ENCODE data around the gene SLC37A1. TPM values are rescaled to one million over a fixed set of nuclear protein-coding genes. Genes with fewer than 3 reads are reported as not detected.

The SLC37A1 gene
- total RNA-seq, 3 donors from 2014 or later (not counting 1 experiment from before 2014, with no cell fraction given): 24.8 to 25.8 (median 25.3) TPM

- ATAC-seq: no peak
- Histone ChIP-seq H3K4me3 (ENCODE audit: low read length) (no peak overlapping the region), H3K4me1 (ENCODE audit: control insufficient read depth, insufficient read depth, low read length) (no peaks in the 10 kb centered on the region), H3K36me3 (ENCODE audit: control insufficient read depth, insufficient read depth, low read length) (no peaks in the 10 kb centered on the region), H3K27ac (ENCODE audit: low read length) (no peak overlapping the region), H3K9me3 (ENCODE audit: control insufficient read depth, insufficient read depth, low read length) (peaks cover 2% of the 10 kb centered on the region), H3K27me3 (ENCODE audit: control insufficient read depth, insufficient read depth, low read length) (no peaks in the 10 kb centered on the region)
- Mint-ChIP-seq H3K27me3 (ENCODE audit: low read depth in 2 of 2) (peaks cover 9 to 28% of the 10 kb centered on the region in 2 donors), H3K36me3 (peaks cover 6% of the 10 kb centered on the region), H3K27ac (no peak overlapping the region), H3K4me1 (no peaks in the 10 kb centered on the region), H3K4me3 (no peak overlapping the region), H3K9me3 (peaks cover 0 to 2% of the 10 kb centered on the region in 2 donors)
- intact Hi-C loops (cut with micrococcal nuclease): no loop called here
- no peak for DNase-seq
- 100% methylated on average over 2 of the region's 4 CpGs for whole genome bisulfite sequencing (ENCODE audit: insufficient coverage)
- no peak for TF ChIP-seq CTCF (IDR thresholded peaks at IDR 0.05)
Observed at GRCh38 chr21:42599486-42599885, 85.8 kb downstream of the SLC37A1 start.

GRCh38 chr21:42599962-42600361, 86.3 kb downstream of the SLC37A1 start:
- intact Hi-C loops (cut with micrococcal nuclease): loop anchor here (10.0 kb wide), 1 partner anchor 1185 kb away; no protein-coding TSS in a partner anchor
- Mint-ChIP-seq H3K27me3 (ENCODE audit: low read depth in 2 of 2) (peaks cover 9 to 29% of the 10 kb centered on the region in 2 donors), H3K27ac (no peak overlapping the region), H3K4me3 (no peak overlapping the region), H3K36me3 (peaks cover 7% of the 10 kb centered on the region), H3K9me3 (peaks cover 0 to 3% of the 10 kb centered on the region in 2 donors), H3K4me1 (no peaks in the 10 kb centered on the region)
- ATAC-seq (no peak), DNase-seq (no peak)
- Histone ChIP-seq H3K4me3 (ENCODE audit: low read length) (no peak overlapping the region), H3K27me3 (ENCODE audit: control insufficient read depth, insufficient read depth, low read length) (no peaks in the 10 kb centered on the region), H3K36me3 (ENCODE audit: control insufficient read depth, insufficient read depth, low read length) (no peaks in the 10 kb centered on the region), H3K4me1 (ENCODE audit: control insufficient read depth, insufficient read depth, low read length) (no peaks in the 10 kb centered on the region), H3K9me3 (ENCODE audit: control insufficient read depth, insufficient read depth, low read length) (peaks cover 2% of the 10 kb centered on the region), H3K27ac (ENCODE audit: low read length) (no peak overlapping the region)
- TF ChIP-seq CTCF (IDR thresholded peaks at IDR 0.05): no peak
- WGBS (ENCODE audit: insufficient coverage): 83% methylated on average over 8 of the region's 8 CpGs

GRCh38 chr21:42601656-42602055, 88.0 kb downstream of the SLC37A1 start:
- Mint-ChIP-seq H3K36me3 (peaks cover 7% of the 10 kb centered on the region), H3K4me1 (no peaks in the 10 kb centered on the region), H3K27me3 (ENCODE audit: low read depth in 2 of 2) (peaks cover 9 to 26% of the 10 kb centered on the region in 2 donors), H3K4me3 (no peak overlapping the region), H3K27ac (no peak overlapping the region), H3K9me3 (peaks cover 0 to 3% of the 10 kb centered on the region in 2 donors)
- 90% methylated on average over 4 of the region's 4 CpGs for WGBS (ENCODE audit: insufficient coverage)
- H3K27ac ChIP-seq (ENCODE audit: low read length): no peak overlapping the region
- no peaks in the 10 kb centered on the region for H3K36me3 ChIP-seq (ENCODE audit: control insufficient read depth, insufficient read depth, low read length)
- DNase-seq (no peak), ATAC-seq (no peak)
- H3K9me3 ChIP-seq (ENCODE audit: control insufficient read depth, insufficient read depth, low read length): peaks cover 2% of the 10 kb centered on the region
- intact Hi-C loops (cut with micrococcal nuclease): loop anchor here (10.0 kb wide), 1 partner anchor 1187 kb away; no protein-coding TSS in a partner anchor
- H3K4me3 ChIP-seq (ENCODE audit: low read length): no peak overlapping the region
- H3K27me3 ChIP-seq (ENCODE audit: control insufficient read depth, insufficient read depth, low read length): no peaks in the 10 kb centered on the region
- no peaks in the 10 kb centered on the region for H3K4me1 ChIP-seq (ENCODE audit: control insufficient read depth, insufficient read depth, low read length)
- no peak for TF ChIP-seq CTCF (IDR thresholded peaks at IDR 0.05)

- no peak overlapping the region for H3K27ac Mint-ChIP-seq
- intact Hi-C loops (cut with micrococcal nuclease): loop anchor here (10.0 kb wide), 1 partner anchor 1192 kb away; no protein-coding TSS in a partner anchor
- TF ChIP-seq CTCF (IDR thresholded peaks at IDR 0.05): no peak
Observed at GRCh38 chr21:42607102-42607501, 93.5 kb downstream of the SLC37A1 start.

More at GRCh38 chr21:42607102-42607501, 93.5 kb downstream of the SLC37A1 start:
- Mint-ChIP-seq H3K36me3 (peaks cover 7% of the 10 kb centered on the region), H3K4me1 (no peaks in the 10 kb centered on the region), H3K4me3 (no peak overlapping the region), H3K9me3 (peaks cover 0 to 3% of the 10 kb centered on the region in 2 donors), H3K27me3 (ENCODE audit: low read depth in 2 of 2) (peaks cover 9 to 17% of the 10 kb centered on the region in 2 donors)
- peaks cover 2% of the 10 kb centered on the region for H3K9me3 ChIP-seq (ENCODE audit: control insufficient read depth, insufficient read depth, low read length)
- DNase-seq: no peak
- H3K27ac ChIP-seq (ENCODE audit: low read length): no peak overlapping the region
- no peak overlapping the region for H3K4me3 ChIP-seq (ENCODE audit: low read length)
- no peaks in the 10 kb centered on the region for H3K27me3 ChIP-seq (ENCODE audit: control insufficient read depth, insufficient read depth, low read length)
- 82% methylated on average over 4 of the region's 4 CpGs for WGBS (ENCODE audit: insufficient coverage)
- H3K4me1 ChIP-seq (ENCODE audit: control insufficient read depth, insufficient read depth, low read length): no peaks in the 10 kb centered on the region
- no peaks in the 10 kb centered on the region for H3K36me3 ChIP-seq (ENCODE audit: control insufficient read depth, insufficient read depth, low read length)
- ATAC-seq: no peak
